A549 (cell line): ENCODE measurements around the gene LRRN4CL.

Source experiments
- CEBPB ChIP-seq, 2 experiments: fragments of >200 bp in 1 of 2; sonication (Bioruptor Twin) in 1 of 2; formaldehyde crosslinking in 1 of 2; IDR thresholded peaks; 2 replicates each; pipeline ENCODE4 v1.6.1; 2012 to 2016
- HDAC2 ChIP-seq: fragments of 200-600 bp; sonication (generic); IDR thresholded peaks from 2 replicates; pipeline ENCODE4 v1.6.1; 2016
- KDM1A ChIP-seq: fragments of 200-600 bp; sonication (generic); IDR thresholded peaks from 2 replicates; pipeline ENCODE4 v1.6.1; 2016; ENCODE audit warnings: low read depth, mild to moderate bottlenecking
- MYC ChIP-seq: IDR thresholded peaks from 2 replicates; pipeline ENCODE4 v1.6.1; 2012; ENCODE audit warnings: mild to moderate bottlenecking, inconsistent platforms, low read length, improper control_type of control experiment, borderline replicate concordance
- NR3C1 ChIP-seq: fragments of >200 bp; sonication (Bioruptor Twin); formaldehyde crosslinking; IDR thresholded peaks from 3 replicates; pipeline ENCODE4 v1.6.1; 2017
- POLR2A ChIP-seq: IDR thresholded peaks from 2 replicates; pipeline ENCODE4 v1.6.1; 2012; ENCODE audit warnings: mild to moderate bottlenecking, low read length

- TF ChIP-seq KDM1A (no peak), POLR2A (no peak), NR3C1 (no peak), HDAC2 (no peak), MYC (no peak), CEBPB (IDR thresholded peaks at IDR 0.05) (no peak)
These were observed 26.1 kb upstream of the LRRN4CL start for GRCh38 chr11:62715150-62716130.
